ENCODE results near the gene MUL1.

GRCh38 chr1:20555758-20556120 is 47.8 kb upstream of the MUL1 start:
- TF ChIP-seq CTCF (IDR thresholded peaks at IDR 0.05) (no peak), POLR2AphosphoS5 (IDR thresholded peaks at IDR 0.05) (no peak), POLR2A (IDR thresholded peaks at IDR 0.05) (no peak), EP300 (IDR thresholded peaks at IDR 0.05) (no peak)
